Stomach (tissue), 9 donors: ENCODE data around the gene SLC24A4. TPM values are rescaled to one million over a fixed set of nuclear protein-coding genes. Genes with fewer than 3 reads are reported as not detected.

Experiments used
- DNase-seq, 2 donors: peaks; one replicate each; pipeline versions ENCODE4 v3.0.0 to v3.0.0-alpha.2; 2013 to 2019
- H3K27ac ChIP-seq, 5 donors: fragments of 200-600 bp in 4 of 5; sonication (generic) in 4 of 5; one replicate each; pipeline ENCODE4 v1.5.1; 2013 to 2019; ENCODE audit warnings: mild to moderate bottlenecking in 1 of 5, moderate library complexity in 1 of 5
- H3K27me3 ChIP-seq, 3 donors: fragments of 200-600 bp; sonication (generic); one replicate each; pipeline ENCODE4 v1.5.1; 2017 to 2019; ENCODE audit warnings: mixed run types in 1 of 3
- H3K36me3 ChIP-seq, 4 donors: fragments of 200-600 bp; sonication (generic); 1 replicate in 3 of 4; 2 replicates in 1 of 4; pipeline ENCODE4 v1.5.1; 2016 to 2019
- H3K4me1 ChIP-seq, 4 donors: fragments of 200-600 bp; sonication (generic); one replicate each; pipeline ENCODE4 v1.5.1; 2016 to 2019
- H3K4me3 ChIP-seq, 4 donors: fragments of 200-600 bp; sonication (generic) in 3 of 4; one replicate each; pipeline ENCODE4 v1.5.1; 2016 to 2019; ENCODE audit warnings: mild to moderate bottlenecking in 1 of 4
- H3K9me3 ChIP-seq, 4 donors: fragments of 200-600 bp; sonication (generic); one replicate each; pipeline ENCODE4 v1.5.1; 2016 to 2019
- EP300 ChIP-seq: sonication (generic); formaldehyde crosslinking; IDR thresholded peaks from one replicate; pipeline ENCODE4 v1.6.1; 2017; ENCODE audit warnings: antibody characterized with exemption
- POLR2A ChIP-seq, 4 donors: fragments of 450-650 bp; IDR thresholded peaks; one replicate each; pipeline ENCODE4 v1.6.1; 2016; ENCODE audit warnings: antibody characterized with exemption in 4 of 4, control low read depth in 2 of 4, mild to moderate bottlenecking in 1 of 4, moderate library complexity in 1 of 4
- POLR2AphosphoS5 ChIP-seq, 3 donors: sonication (generic); formaldehyde crosslinking; IDR thresholded peaks; one replicate each; pipeline ENCODE4 v1.6.1; 2016; ENCODE audit warnings: antibody characterized with exemption in 3 of 3
- WGBS, 5 donors: extraction: QIAGEN DNeasy Blood & Tissue Kit in 3 of 5; methylation state at CpG; one replicate each; pipeline versions ENCODE4 v1.1.5 to v1.1.7; 2013 to 2018; 5-methylcytosine and 5-hydroxymethylcytosine counted together
- intact Hi-C: fragments of 100-400 bp; cut with DNase I; formaldehyde crosslinking; loops from one replicate; pipeline ENCODE4 v1.15.1; 2023; ENCODE audit warnings: low total_unique reads
- polyA plus RNA-seq, 3 donors: library from polyadenylated mRNA; stranded (reverse); fragments of 200-250 nt; gene quantifications; one replicate each; pipeline ENCODE4 v1.2.3, GENCODE V29; 2013
- total RNA-seq, 5 donors: library from RNA; depleted of rRNA; stranded (reverse); fragments of >200 nt; gene quantifications; one replicate each; pipeline versions ENCODE4 v1.1.0 to v1.2.3, GENCODE V29; 2014 to 2016
- TF ChIP-seq, protein P1 (sequence below), 7 experiments: fragments of 450-650 bp in 4 of 7; fragments of 200-600 bp in 3 of 7; sonication (generic) in 3 of 7; IDR thresholded peaks; one replicate each; pipeline ENCODE4 v1.5.1; 2016 to 2019; ENCODE audit warnings: antibody characterized with exemption in 7 of 7, control low read depth in 2 of 7, mild to moderate bottlenecking in 1 of 7
- donor health status: healthy with polysubstance abuse.
- donor health status: Bipolar disorder and iron deficiency.
- donor health status: healthy.

The SLC24A4 gene
- total and polyA plus RNA-seq, 8 donors, result 0.08 to 0.92 (median 0.38) TPM; not detected in 4

DNA sequence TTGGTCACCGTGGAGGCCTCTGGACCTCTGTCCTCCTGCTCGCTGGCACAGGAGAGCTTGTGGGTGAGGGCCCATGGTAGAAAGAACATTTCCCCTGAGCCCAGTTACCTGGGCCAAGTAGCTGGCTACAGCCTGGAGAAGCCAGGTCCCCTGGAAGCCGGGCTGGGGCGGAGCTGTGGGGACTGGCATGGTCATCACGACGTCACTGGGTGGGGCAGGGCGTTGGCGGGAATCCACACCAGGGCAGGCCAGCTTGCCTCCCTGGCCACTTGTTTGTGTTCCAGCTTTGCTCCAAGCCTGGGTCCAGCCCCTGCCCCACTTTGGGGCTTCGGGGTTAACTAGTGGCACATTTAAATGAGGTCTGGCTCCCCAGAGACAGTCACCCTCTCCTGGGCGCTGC is 35.0 kb upstream of the SLC24A4 start:
- DNase-seq, result no peak
- Histone ChIP-seq H3K36me3 (no peaks in the 10 kb centered on the region), H3K9me3 (no peaks in the 10 kb centered on the region), H3K4me1 (no peaks in the 10 kb centered on the region), H3K27me3 (peaks cover 0 to 27% (median 8%) of the 10 kb centered on the region in 3 donors), H3K27ac (no peak overlapping the region), H3K4me3 (no peak overlapping the region)
- TF ChIP-seq POLR2A (IDR thresholded peaks at IDR 0.05), result no peak
- TF ChIP-seq POLR2AphosphoS5 (IDR thresholded peaks at IDR 0.05), result no peak
- no peak for TF ChIP-seq EP300
- TF ChIP-seq, protein P1, sequence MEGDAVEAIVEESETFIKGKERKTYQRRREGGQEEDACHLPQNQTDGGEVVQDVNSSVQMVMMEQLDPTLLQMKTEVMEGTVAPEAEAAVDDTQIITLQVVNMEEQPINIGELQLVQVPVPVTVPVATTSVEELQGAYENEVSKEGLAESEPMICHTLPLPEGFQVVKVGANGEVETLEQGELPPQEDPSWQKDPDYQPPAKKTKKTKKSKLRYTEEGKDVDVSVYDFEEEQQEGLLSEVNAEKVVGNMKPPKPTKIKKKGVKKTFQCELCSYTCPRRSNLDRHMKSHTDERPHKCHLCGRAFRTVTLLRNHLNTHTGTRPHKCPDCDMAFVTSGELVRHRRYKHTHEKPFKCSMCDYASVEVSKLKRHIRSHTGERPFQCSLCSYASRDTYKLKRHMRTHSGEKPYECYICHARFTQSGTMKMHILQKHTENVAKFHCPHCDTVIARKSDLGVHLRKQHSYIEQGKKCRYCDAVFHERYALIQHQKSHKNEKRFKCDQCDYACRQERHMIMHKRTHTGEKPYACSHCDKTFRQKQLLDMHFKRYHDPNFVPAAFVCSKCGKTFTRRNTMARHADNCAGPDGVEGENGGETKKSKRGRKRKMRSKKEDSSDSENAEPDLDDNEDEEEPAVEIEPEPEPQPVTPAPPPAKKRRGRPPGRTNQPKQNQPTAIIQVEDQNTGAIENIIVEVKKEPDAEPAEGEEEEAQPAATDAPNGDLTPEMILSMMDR (IDR thresholded peaks at IDR 0.05), result no peak
- intact Hi-C loops, result no loop called here
- 70 to 82% (median 78%) methylated on average over 2 to 10 of the region's 10 CpGs for WGBS, 5 donors

DNA sequence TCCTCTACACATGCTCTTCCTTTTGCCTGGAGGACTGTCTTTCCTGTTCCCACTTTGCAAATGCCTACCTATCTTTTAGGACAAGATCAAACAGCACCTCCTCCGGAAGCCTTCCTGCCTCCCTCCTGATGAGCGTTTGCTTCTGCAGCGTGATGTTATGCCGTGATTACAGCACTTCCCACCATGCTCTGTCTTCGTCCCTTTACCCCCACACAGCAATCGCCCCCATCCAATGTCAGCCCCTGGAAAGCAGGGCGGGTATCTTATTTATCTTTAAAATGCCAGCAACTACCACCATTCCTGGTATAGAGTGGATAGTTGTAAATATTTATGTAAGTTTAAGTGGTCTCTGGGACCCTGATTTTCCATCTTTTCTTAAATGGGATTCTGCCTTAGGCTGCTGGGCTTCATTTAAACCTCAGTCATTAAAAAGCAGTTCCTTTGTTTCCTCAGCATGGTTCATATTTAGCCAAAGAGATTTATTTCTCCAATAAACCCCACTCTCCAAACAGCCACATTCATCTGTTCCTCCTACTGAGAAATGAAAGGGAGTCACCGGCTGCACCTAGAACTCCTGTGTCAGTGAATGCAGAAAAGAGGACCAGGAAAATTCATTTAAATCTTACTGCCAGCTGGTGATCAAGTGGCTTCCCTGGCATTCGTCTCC is 33.8 kb upstream of the SLC24A4 start:
- WGBS, 5 donors, result 43 to 54% (median 49%) methylated on average over 9 of the region's 9 CpGs

DNA sequence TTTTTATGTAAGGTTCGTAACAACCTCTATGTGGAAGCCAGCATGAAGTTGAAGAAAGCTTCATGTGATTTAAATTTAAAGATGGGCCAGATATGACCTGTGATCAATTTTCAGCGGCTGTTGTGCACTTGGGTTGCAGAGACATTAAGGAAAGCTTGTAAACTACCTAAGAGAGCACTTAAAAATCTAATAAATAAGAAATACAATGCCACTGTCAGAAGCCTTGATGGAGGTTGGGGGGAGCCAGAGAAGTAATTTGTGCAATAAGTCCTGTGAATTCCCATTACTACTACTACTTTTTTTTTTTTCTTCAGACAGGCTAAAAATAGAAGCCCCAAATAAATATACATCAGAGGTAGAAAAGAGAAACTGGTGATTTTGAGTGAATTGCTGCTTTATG is 30.3 kb upstream of the SLC24A4 start:
- H3K4me1 ChIP-seq, result no peaks in the 10 kb centered on the region
- WGBS, 5 donors, result 44 to 83% (median 83%) methylated on average over 2 of the region's 2 CpGs
- intact Hi-C loops, result no loop called here

More for the DNA sequence above, 33.8 kb upstream of the SLC24A4 start:
- intact Hi-C loops, result no loop called here
- Histone ChIP-seq H3K4me1 (no peaks in the 10 kb centered on the region), H3K36me3 (no peaks in the 10 kb centered on the region), H3K9me3 (no peaks in the 10 kb centered on the region), H3K27ac (no peak overlapping the region), H3K27me3 (peaks cover 0 to 27% (median 8%) of the 10 kb centered on the region in 3 donors), H3K4me3 (no peak overlapping the region)
- TF ChIP-seq, protein P1 (IDR thresholded peaks at IDR 0.05), result no peak
- TF ChIP-seq POLR2AphosphoS5 (IDR thresholded peaks at IDR 0.05) (no peak), EP300 (no peak), POLR2A (IDR thresholded peaks at IDR 0.05) (no peak)
- no peak for DNase-seq

DNA sequence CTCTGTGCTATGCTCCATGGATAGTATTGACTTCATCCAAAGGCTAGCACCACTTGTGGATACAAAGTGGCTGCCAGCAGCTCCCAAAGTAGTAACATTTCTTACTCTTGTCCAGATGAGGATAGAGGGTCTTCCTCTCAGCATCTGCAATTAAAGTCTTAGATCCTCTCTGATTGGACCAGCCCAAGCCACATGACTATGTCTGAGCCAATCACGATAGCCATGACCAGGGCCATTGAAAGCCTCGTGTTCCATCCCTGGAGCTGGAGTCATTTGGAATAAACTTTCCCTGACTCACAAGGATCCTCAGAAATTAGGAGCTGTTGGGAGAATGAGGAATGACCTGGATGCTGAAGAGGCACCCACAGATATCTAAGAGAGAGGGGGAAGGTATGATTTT is 28.5 kb upstream of the SLC24A4 start:
- no peak for TF ChIP-seq POLR2A (IDR thresholded peaks at IDR 0.05)
- TF ChIP-seq POLR2AphosphoS5 (IDR thresholded peaks at IDR 0.05), result no peak
- TF ChIP-seq, protein P1 (IDR thresholded peaks at IDR 0.05), result no peak
- no peak for TF ChIP-seq EP300
- no peak for DNase-seq
- intact Hi-C loops, result no loop called here
- 74 to 85% (median 82%) methylated on average over 2 of the region's 2 CpGs for WGBS, 5 donors
- Histone ChIP-seq H3K9me3 (no peaks in the 10 kb centered on the region), H3K4me1 (no peaks in the 10 kb centered on the region), H3K36me3 (no peaks in the 10 kb centered on the region), H3K27me3 (peaks cover 0 to 45% (median 0%) of the 10 kb centered on the region in 3 donors), H3K27ac (no peak overlapping the region), H3K4me3 (no peak overlapping the region)

More for the DNA sequence above, 30.3 kb upstream of the SLC24A4 start:
- Histone ChIP-seq H3K9me3 (no peaks in the 10 kb centered on the region), H3K27ac (no peak overlapping the region), H3K27me3 (peaks cover 0 to 47% (median 8%) of the 10 kb centered on the region in 3 donors), H3K4me3 (no peak overlapping the region), H3K36me3 (no peaks in the 10 kb centered on the region)
- no peak for TF ChIP-seq POLR2AphosphoS5 (IDR thresholded peaks at IDR 0.05)
- TF ChIP-seq, protein P1 (IDR thresholded peaks at IDR 0.05), result no peak
- TF ChIP-seq POLR2A (IDR thresholded peaks at IDR 0.05), result no peak
- TF ChIP-seq EP300, result no peak
- no peak for DNase-seq
